WTC11 (cell line): ENCODE results near the gene ITPKA. TPM values are rescaled to one million over a fixed set of nuclear protein-coding genes. Genes with fewer than 3 reads are reported as not detected.
A peak's percentile ranks its signal among the peaks of the same experiment; 100 is the strongest.

Experiments
- ATAC-seq: fragments of 200-7000 bp; cut with Tn5 transposase; 2 replicates; pipeline ENCODE4 v1.10.0; 2021; ENCODE audit warnings: mild to moderate bottlenecking, moderate library complexity
- CTCF ChIA-PET: fragments of 300-600 bp; sonication (Branson Sonifier 250); formaldehyde crosslinking; loops from one replicate; lab custom pipeline; 2021; ENCODE audit warnings: antibody characterized with exemption; lab: Charles Lee
- POLR2A ChIA-PET: fragments of 350-600 bp; sonication (Branson Sonifier 250); formaldehyde crosslinking; loops from one replicate; lab custom pipeline; 2021; ENCODE audit warnings: antibody characterized with exemption; lab: Charles Lee
- DNase-seq: peaks from one replicate; pipeline ENCODE4 v3.0.0; 2021; ENCODE audit warnings: low spot score
- H3K27ac Mint-ChIP-seq: 2 replicates; pipeline ENCODE4 v1.8.0; 2021; ENCODE audit warnings: mixed read lengths
- H3K27me3 Mint-ChIP-seq: 2 replicates; pipeline ENCODE4 v1.8.0; 2021; ENCODE audit warnings: low read depth, mild to moderate bottlenecking, moderate library complexity, mixed read lengths
- H3K36me3 Mint-ChIP-seq: 2 replicates; pipeline ENCODE4 v1.8.0; 2021; ENCODE audit warnings: mixed read lengths
- H3K4me1 Mint-ChIP-seq: 2 replicates; pipeline ENCODE4 v1.8.0; 2022; ENCODE audit warnings: mixed read lengths
- H3K4me3 Mint-ChIP-seq: 2 replicates; pipeline ENCODE4 v1.8.0; 2021; ENCODE audit warnings: mild to moderate bottlenecking, moderate library complexity, mixed read lengths
- H3K9me3 Mint-ChIP-seq: 2 replicates; pipeline ENCODE4 v1.8.0; 2021; ENCODE audit warnings: mixed read lengths
- AFF4 ChIP-seq: sonication (generic); formaldehyde crosslinking; IDR thresholded peaks from 2 replicates; pipeline ENCODE4 v1.8.1; 2023; ENCODE audit warnings: mild to moderate bottlenecking, missing genetic modification reagents, borderline replicate concordance
- CBFB ChIP-seq: sonication (generic); formaldehyde crosslinking; IDR thresholded peaks from 2 replicates; pipeline ENCODE4 v1.8.1; 2022; ENCODE audit warnings: mild to moderate bottlenecking, low read depth, missing genetic modification reagents
- E2F4 ChIP-seq: sonication (generic); formaldehyde crosslinking; IDR thresholded peaks from 2 replicates; pipeline ENCODE4 v1.8.1; 2022; ENCODE audit warnings: low read depth, mild to moderate bottlenecking, moderate library complexity, missing genetic modification reagents, borderline replicate concordance
- ERG ChIP-seq: fragments of 250-450 bp; sonication (Bioruptor Pico); IDR thresholded peaks from 2 replicates; pipeline ENCODE4 v1.8.0; 2021; ENCODE audit warnings: mild to moderate bottlenecking
- FOXK1 ChIP-seq: sonication (generic); formaldehyde crosslinking; IDR thresholded peaks from 2 replicates; pipeline ENCODE4 v1.8.0; 2022; ENCODE audit warnings: mild to moderate bottlenecking, moderate library complexity, missing genetic modification reagents
- FOXP1 ChIP-seq: sonication (generic); formaldehyde crosslinking; IDR thresholded peaks from 2 replicates; pipeline ENCODE4 v1.8.0; 2022; ENCODE audit warnings: missing genetic modification reagents, mild to moderate bottlenecking, moderate library complexity, borderline replicate concordance
- GABPB1 ChIP-seq: sonication (generic); formaldehyde crosslinking; IDR thresholded peaks from 2 replicates; pipeline ENCODE4 v1.8.1; 2023; ENCODE audit warnings: mild to moderate bottlenecking, missing genetic modification reagents
- NR3C1 ChIP-seq: sonication (generic); formaldehyde crosslinking; conservative IDR thresholded peaks from 2 replicates; pipeline ENCODE4 v1.8.1; 2023; ENCODE audit warnings: low read depth, mild to moderate bottlenecking, missing genetic modification reagents
- RELA ChIP-seq: sonication (generic); formaldehyde crosslinking; IDR thresholded peaks from 2 replicates; pipeline ENCODE4 v1.8.1; 2022; ENCODE audit warnings: missing genetic modification reagents, mild to moderate bottlenecking, borderline replicate concordance
- ZNF138 ChIP-seq: sonication (generic); formaldehyde crosslinking; conservative IDR thresholded peaks from 2 replicates; pipeline ENCODE4 v1.8.1; 2022; ENCODE audit warnings: mild to moderate bottlenecking, moderate library complexity, missing genetic modification reagents
- ZNF219 ChIP-seq: sonication (generic); formaldehyde crosslinking; IDR thresholded peaks from 2 replicates; pipeline ENCODE4 v1.8.0; 2023; ENCODE audit warnings: missing genetic modification reagents, mild to moderate bottlenecking, borderline replicate concordance
- ZNF232 ChIP-seq: sonication (generic); formaldehyde crosslinking; IDR thresholded peaks from 2 replicates; pipeline ENCODE4 v1.8.0; 2022; ENCODE audit warnings: mild to moderate bottlenecking, missing genetic modification reagents
- ZNF671 ChIP-seq: fragments of 250-450 bp; sonication (Bioruptor Pico); IDR thresholded peaks from 2 replicates; pipeline ENCODE4 v1.8.0; 2021; ENCODE audit warnings: mild to moderate bottlenecking
- total RNA-seq: library from RNA; stranded (reverse); gene quantifications from 3 replicates; pipeline ENCODE4 v1.2.3, GENCODE V29; 2021
- TF ChIP-seq, protein P1 (sequence below): sonication (generic); formaldehyde crosslinking; IDR thresholded peaks from 2 replicates; pipeline ENCODE4 v1.8.0; 2023; ENCODE audit warnings: mild to moderate bottlenecking, missing genetic modification reagents
- TF ChIP-seq, protein P2 (sequence below): sonication (generic); formaldehyde crosslinking; IDR thresholded peaks from 2 replicates; pipeline ENCODE4 v1.8.0; 2022; ENCODE audit warnings: mild to moderate bottlenecking, missing genetic modification reagents

The ITPKA gene
- total RNA-seq, 1 experiment from 2014 or later, result 1.2 TPM

DNA sequence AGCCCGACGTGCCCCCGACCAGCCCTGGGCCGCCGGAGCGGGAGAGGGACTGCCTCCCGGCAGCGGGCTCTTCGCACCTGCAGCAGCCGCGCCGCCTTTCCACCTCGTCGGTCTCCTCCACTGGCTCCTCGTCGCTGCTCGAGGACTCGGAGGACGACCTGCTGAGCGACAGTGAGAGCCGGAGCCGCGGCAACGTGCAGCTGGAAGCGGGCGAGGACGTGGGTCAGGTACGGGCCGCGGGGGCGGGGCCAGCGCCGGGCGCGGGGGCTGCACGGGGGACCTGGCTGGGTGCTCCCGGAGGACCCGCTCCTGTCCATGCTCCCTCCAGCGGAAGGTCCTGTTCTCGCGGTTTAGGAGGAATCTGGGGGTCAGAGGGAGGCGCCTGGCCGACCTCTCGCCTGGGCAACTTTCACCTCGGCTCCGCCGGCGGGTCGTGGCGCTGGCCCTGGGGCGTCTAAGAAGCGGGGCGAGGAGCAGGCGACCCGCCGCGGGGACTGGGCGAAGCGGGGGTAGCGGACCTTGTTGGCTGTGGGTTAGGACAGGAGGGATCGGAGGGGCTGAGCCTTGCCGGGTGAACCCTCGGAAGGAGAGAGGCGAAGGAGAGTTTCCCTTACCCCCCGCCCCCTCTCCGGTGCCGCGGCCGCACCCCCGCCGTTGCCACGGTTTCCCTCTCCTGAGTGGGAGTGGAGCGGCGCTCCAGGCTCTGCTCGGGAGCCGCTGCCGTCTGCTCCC lies 682 bp downstream of the ITPKA start (continued):
- TF ChIP-seq AFF4 (CRISPR knock-in tag) (no peak), ZNF671 (CRISPR knock-in tag) (no peak), FOXP1 (CRISPR knock-in tag) (peak; percentile 76), E2F4 (CRISPR knock-in tag) (peak; percentile 76; the same call in 1 of the 2 replicates), RELA (CRISPR knock-in tag) (no peak; the same call in 1 of the 2 replicates), ZNF219 (CRISPR knock-in tag) (peak; percentile 42; the same call in 1 of the 2 replicates), ZNF232 (0 out of 2 replicates have a peak, but pooled peaks have one; percentile 35), GABPB1 (CRISPR knock-in tag) (no peak)

- peaks cover 94% of the 10 kb centered on the region for H3K27me3 Mint-ChIP-seq
- TF ChIP-seq ZNF138 (CRISPR knock-in tag) (no peak), ZNF232 (no peak), CBFB (no peak), FOXK1 (CRISPR knock-in tag) (no peak), NR3C1 (no peak), ERG (CRISPR knock-in tag) (no peak)
- TF ChIP-seq, protein P1, sequence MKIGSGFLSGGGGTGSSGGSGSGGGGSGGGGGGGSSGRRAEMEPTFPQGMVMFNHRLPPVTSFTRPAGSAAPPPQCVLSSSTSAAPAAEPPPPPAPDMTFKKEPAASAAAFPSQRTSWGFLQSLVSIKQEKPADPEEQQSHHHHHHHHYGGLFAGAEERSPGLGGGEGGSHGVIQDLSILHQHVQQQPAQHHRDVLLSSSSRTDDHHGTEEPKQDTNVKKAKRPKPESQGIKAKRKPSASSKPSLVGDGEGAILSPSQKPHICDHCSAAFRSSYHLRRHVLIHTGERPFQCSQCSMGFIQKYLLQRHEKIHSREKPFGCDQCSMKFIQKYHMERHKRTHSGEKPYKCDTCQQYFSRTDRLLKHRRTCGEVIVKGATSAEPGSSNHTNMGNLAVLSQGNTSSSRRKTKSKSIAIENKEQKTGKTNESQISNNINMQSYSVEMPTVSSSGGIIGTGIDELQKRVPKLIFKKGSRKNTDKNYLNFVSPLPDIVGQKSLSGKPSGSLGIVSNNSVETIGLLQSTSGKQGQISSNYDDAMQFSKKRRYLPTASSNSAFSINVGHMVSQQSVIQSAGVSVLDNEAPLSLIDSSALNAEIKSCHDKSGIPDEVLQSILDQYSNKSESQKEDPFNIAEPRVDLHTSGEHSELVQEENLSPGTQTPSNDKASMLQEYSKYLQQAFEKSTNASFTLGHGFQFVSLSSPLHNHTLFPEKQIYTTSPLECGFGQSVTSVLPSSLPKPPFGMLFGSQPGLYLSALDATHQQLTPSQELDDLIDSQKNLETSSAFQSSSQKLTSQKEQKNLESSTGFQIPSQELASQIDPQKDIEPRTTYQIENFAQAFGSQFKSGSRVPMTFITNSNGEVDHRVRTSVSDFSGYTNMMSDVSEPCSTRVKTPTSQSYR, result no peak
- TF ChIP-seq, protein P2, sequence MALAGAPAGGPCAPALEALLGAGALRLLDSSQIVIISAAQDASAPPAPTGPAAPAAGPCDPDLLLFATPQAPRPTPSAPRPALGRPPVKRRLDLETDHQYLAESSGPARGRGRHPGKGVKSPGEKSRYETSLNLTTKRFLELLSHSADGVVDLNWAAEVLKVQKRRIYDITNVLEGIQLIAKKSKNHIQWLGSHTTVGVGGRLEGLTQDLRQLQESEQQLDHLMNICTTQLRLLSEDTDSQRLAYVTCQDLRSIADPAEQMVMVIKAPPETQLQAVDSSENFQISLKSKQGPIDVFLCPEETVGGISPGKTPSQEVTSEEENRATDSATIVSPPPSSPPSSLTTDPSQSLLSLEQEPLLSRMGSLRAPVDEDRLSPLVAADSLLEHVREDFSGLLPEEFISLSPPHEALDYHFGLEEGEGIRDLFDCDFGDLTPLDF (CRISPR knock-in tag), result no peak
- peaks cover 14% of the 10 kb centered on the region for H3K4me1 Mint-ChIP-seq
- no peak overlapping the region for H3K27ac Mint-ChIP-seq
- POLR2A ChIA-PET, result interaction anchor here (0.9 kb wide), 1 partner anchor 44 kb away, joined by 3 read pairs; no protein-coding TSS in a partner anchor
- no peaks in the 10 kb centered on the region for H3K9me3 Mint-ChIP-seq
- H3K36me3 Mint-ChIP-seq, result no peaks in the 10 kb centered on the region
- DNase-seq, result peak; percentile 54
- peak; percentile 2 for ATAC-seq
- peak overlapping the region; percentile 63 for H3K4me3 Mint-ChIP-seq
- CTCF ChIA-PET, result interaction anchor here (1.0 to 5.1 kb wide), 5 partner anchors 12 to 67 kb away, joined by 3 to 38 read pairs (median 4); partner anchors contain the start of gene LTK
These were observed 1.5 kb downstream of the ITPKA start for GRCh38 chr15:41494922-41495735.
